ELR (cell line): ENCODE data around the gene BEND5.
A peak's percentile ranks its signal among the peaks of the same experiment; 100 is the strongest.

Source experiments
- DNase-seq: peaks from one replicate; pipeline ENCODE4 v3.0.0-alpha.2; 2015; ENCODE audit warnings: low read depth

The BEND5 gene

GRCh38 chr1:48718705-48719104 is 58.0 kb downstream of the BEND5 start:
- DNase-seq = no peak

- no peak for DNase-seq
Observed at GRCh38 chr1:48718116-48718630, 58.5 kb downstream of the BEND5 start.

GRCh38 chr1:48717082-48717481 is 59.6 kb downstream of the BEND5 start:
- no peak for DNase-seq

- DNase-seq = no peak
Observed at GRCh38 chr1:48715921-48716320, 60.8 kb downstream of the BEND5 start.

GRCh38 chr1:48710915-48711314 is 65.8 kb downstream of the BEND5 start:
- DNase-seq = no peak

GRCh38 chr1:48710318-48710717 is 66.4 kb downstream of the BEND5 start:
- DNase-seq = no peak

- DNase-seq = no peak
Observed at GRCh38 chr1:48704736-48705135, 72.0 kb downstream of the BEND5 start.

- DNase-seq = no peak
Observed at GRCh38 chr1:48701445-48701844, 75.2 kb downstream of the BEND5 start.

- DNase-seq = peak; percentile 19
Observed at GRCh38 chr1:48697066-48697707, 79.5 kb downstream of the BEND5 start.

- DNase-seq = no peak
Observed at GRCh38 chr1:48695161-48695560, 81.5 kb downstream of the BEND5 start.

- DNase-seq = no peak
Observed at GRCh38 chr1:48693674-48694320, 82.9 kb downstream of the BEND5 start.

- DNase-seq = no peak
Observed at GRCh38 chr1:48693180-48693579, 83.5 kb downstream of the BEND5 start.

- DNase-seq = no peak
Observed at GRCh38 chr1:48692235-48692634, 84.5 kb downstream of the BEND5 start.

GRCh38 chr1:48691429-48692001 is 85.2 kb downstream of the BEND5 start:
- DNase-seq = no peak

- DNase-seq = no peak
Observed at GRCh38 chr1:48688102-48688760, 88.5 kb downstream of the BEND5 start.

- no peak for DNase-seq
Observed at GRCh38 chr1:48687282-48688045, 89.2 kb downstream of the BEND5 start.

GRCh38 chr1:48686159-48686558 is 90.5 kb downstream of the BEND5 start:
- no peak for DNase-seq

- no peak for DNase-seq
Observed at GRCh38 chr1:48684381-48684780, 92.3 kb downstream of the BEND5 start.

- no peak for DNase-seq
Observed at GRCh38 chr1:48683839-48684238, 92.9 kb downstream of the BEND5 start.

- no peak for DNase-seq
Observed at GRCh38 chr1:48681476-48682305, 95.0 kb downstream of the BEND5 start.

GRCh38 chr1:48680411-48681035 is 96.2 kb downstream of the BEND5 start:
- DNase-seq = no peak
